Measurements from ENCODE around the gene ZFHX3.
"Not testable (repeated sequence)": the region's sequence is repeated elsewhere in the genome, so short reads cannot be mapped to it uniquely, and the experiment has no call there.

Gene ZFHX3

GRCh38 chr16:73014768-73015167, 33.2 kb downstream of the ZFHX3 start:
- TF ChIP-seq CTCF (IDR thresholded peaks at IDR 0.05; ENCODE audit: control extremely low read depth, extremely low read depth, low read depth, missing control alignments): no peak
- DNase-seq (ENCODE audit: extremely low spot score): no peak
- CTCF ChIA-PET: interaction anchor here (0.8 kb wide), 1 partner anchor 158 kb away, joined by 3 read pairs; no protein-coding TSS in a partner anchor
- POLR2A ChIA-PET: no interaction called here

GRCh38 chr16:73013974-73014373, 34.0 kb downstream of the ZFHX3 start:
- POLR2A ChIA-PET: no interaction called here
- TF ChIP-seq CTCF (IDR thresholded peaks at IDR 0.05; ENCODE audit: control extremely low read depth, extremely low read depth, low read depth, missing control alignments): no peak
- DNase-seq (ENCODE audit: extremely low spot score): no peak
- CTCF ChIA-PET: no interaction called here

- no peak for DNase-seq (ENCODE audit: extremely low spot score)
- POLR2A ChIA-PET: no interaction called here
- TF ChIP-seq CTCF (IDR thresholded peaks at IDR 0.05; ENCODE audit: control extremely low read depth, extremely low read depth, low read depth, missing control alignments): no peak
Observed at GRCh38 chr16:73012341-73012740, 35.6 kb downstream of the ZFHX3 start.

GRCh38 chr16:73011926-73012325, 36.0 kb downstream of the ZFHX3 start:
- CTCF ChIA-PET: interaction anchor here (1.0 to 1.5 kb wide), 4 partner anchors 9 to 66 kb away, joined by 3 read pairs; no protein-coding TSS in a partner anchor
- no peak for DNase-seq (ENCODE audit: extremely low spot score)
- POLR2A ChIA-PET: no interaction called here
- TF ChIP-seq CTCF (IDR thresholded peaks at IDR 0.05; ENCODE audit: control extremely low read depth, extremely low read depth, low read depth, missing control alignments): no peak

More at GRCh38 chr16:73012341-73012740, 35.6 kb downstream of the ZFHX3 start:
- CTCF ChIA-PET: interaction anchor here (0.7 to 1.5 kb wide), 5 partner anchors 10 to 67 kb away, joined by 3 read pairs; no protein-coding TSS in a partner anchor

GRCh38 chr16:73010150-73010676, 37.7 kb downstream of the ZFHX3 start:
- no peak for TF ChIP-seq CTCF (IDR thresholded peaks at IDR 0.05; ENCODE audit: control extremely low read depth, extremely low read depth, low read depth, missing control alignments)
- ChIA-PET POLR2A (no interaction called here), CTCF (no interaction called here)
- DNase-seq (ENCODE audit: extremely low spot score): no peak

GRCh38 chr16:73009710-73010109, 38.2 kb downstream of the ZFHX3 start:
- POLR2A ChIA-PET; CTCF ChIA-PET; DNase-seq (ENCODE audit: extremely low spot score): not testable (repeated sequence)

GRCh38 chr16:73006026-73006425, 41.9 kb downstream of the ZFHX3 start:
- no peak for TF ChIP-seq CTCF (IDR thresholded peaks at IDR 0.05; ENCODE audit: control extremely low read depth, extremely low read depth, low read depth, missing control alignments)
- CTCF ChIA-PET: interaction anchor here (0.7 to 1.6 kb wide), 3 partner anchors 11 to 159 kb away, joined by 3 to 4 read pairs (median 3); no protein-coding TSS in a partner anchor
- DNase-seq (ENCODE audit: extremely low spot score): no peak
- POLR2A ChIA-PET: no interaction called here

Data from GM10248 (cell line).